ENCODE results near the gene NUDC. TPM values are rescaled to one million over a fixed set of nuclear protein-coding genes. Genes with fewer than 3 reads are reported as not detected.

The NUDC gene
- total RNA-seq, 1 experiment from 2014 or later: 118 TPM

- H3K9me3 Mint-ChIP-seq: no peaks in the 10 kb centered on the region
- Histone ChIP-seq H3K9me3 (ENCODE audit: control insufficient read depth, low read depth, low read length) (no peaks in the 10 kb centered on the region), H2BK15ac (ENCODE audit: low read depth, low read length) (no peak overlapping the region), H2AK5ac (ENCODE audit: insufficient read length, low read length) (no peak overlapping the region), H4K8ac (replicated peaks; ENCODE audit: insufficient read length, low read depth, low read length) (no peak overlapping the region), H4K91ac (ENCODE audit: insufficient read length, low read depth, low read length) (no peak overlapping the region), H3K23ac (ENCODE audit: insufficient read length, low read depth, low read length) (no peak overlapping the region), H3K27ac (ENCODE audit: insufficient read length, low read depth, low read length) (no peak overlapping the region), H3K14ac (ENCODE audit: insufficient read depth, low read length) (no peak overlapping the region; the same call in 1 of the 2 replicates), H3T11ph (ENCODE audit: low read length) (no peak overlapping the region), H2BK120ac (ENCODE audit: low read depth, low read length, poor library complexity, severe bottlenecking) (no peak overlapping the region), H4K5ac (ENCODE audit: insufficient read length, low read depth, low read length) (no peak overlapping the region), H2BK5ac (ENCODE audit: insufficient read length, low read length) (no peak overlapping the region), H3K4me1 (ENCODE audit: insufficient read depth, low read length) (no peaks in the 10 kb centered on the region), H3K79me2 (ENCODE audit: insufficient read depth, low read length) (no peaks in the 10 kb centered on the region), H3K4me2 (ENCODE audit: insufficient read depth, insufficient read length, low read length) (no peak overlapping the region), H3K56ac (ENCODE audit: insufficient read length, low read depth, low read length) (no peak overlapping the region), H2AFZ (ENCODE audit: low read length) (no peak overlapping the region), H3K79me1 (ENCODE audit: insufficient read depth, low read depth, low read length, poor library complexity, severe bottlenecking) (no peaks in the 10 kb centered on the region), H3K4ac (ENCODE audit: low read depth, low read length) (no peak overlapping the region), H2BK12ac (ENCODE audit: insufficient read length, low read depth, low read length) (no peak overlapping the region), H3K27me3 (ENCODE audit: insufficient read depth, low read length) (no peaks in the 10 kb centered on the region), H3K18ac (ENCODE audit: insufficient read length, low read depth, low read length) (no peak overlapping the region), H2BK20ac (ENCODE audit: low read depth, low read length, poor library complexity, severe bottlenecking) (no peak overlapping the region), H4K20me1 (ENCODE audit: control insufficient read depth, insufficient read depth, insufficient read length) (no peaks in the 10 kb centered on the region), H3K23me2 (ENCODE audit: insufficient read length, low read depth, low read length, poor library complexity, severe bottlenecking) (no peaks in the 10 kb centered on the region), H3K9ac (ENCODE audit: extremely low read depth, insufficient read length, low read length) (no peak overlapping the region)
- H3K4me3 Mint-ChIP-seq: no peak overlapping the region
- no peak for TF ChIP-seq CTCF (conservative IDR thresholded peaks at IDR 0.05)
- H3K4me1 Mint-ChIP-seq: no peaks in the 10 kb centered on the region
- H3K27ac Mint-ChIP-seq: no peak overlapping the region
- H3K36me3 Mint-ChIP-seq (ENCODE audit: insufficient read depth in 1 of 3, low read depth in 3 of 3): no peaks in the 10 kb centered on the region
- H3K27me3 Mint-ChIP-seq (ENCODE audit: low read depth): peaks cover 2% of the 10 kb centered on the region
- no peak for DNase-seq
- WGBS (ENCODE audit: extremely low coverage, insufficient read length, low lambda C conversion rate): no CpG with 5 or more reads among the region's 6 CpGs
Observed at GRCh38 chr1:26907071-26907917, 14.2 kb upstream of the NUDC start.
